Endothelial cell of umbilical vein (primary cell): ENCODE results near the gene CD109.

ENCODE experiments used
- CTCF ChIP-seq, 2 donors: IDR thresholded peaks; 1 replicate in 1 of 2; 2 replicates in 1 of 2; pipeline ENCODE4 v1.5.1; 2011; ENCODE audit warnings: low read length in 2 of 2, mild to moderate bottlenecking in 2 of 2, moderate library complexity in 2 of 2, control low read depth in 1 of 2, inconsistent platforms in 1 of 2, low read depth in 1 of 2; ENCODE audit not compliant: insufficient read depth in 1 of 2; ENCODE audit errors: extremely low read depth in 1 of 2
- EZH2 ChIP-seq: IDR thresholded peaks from 2 replicates; pipeline ENCODE4 v1.6.1; 2012; ENCODE audit warnings: borderline replicate concordance, low read depth, mild to moderate bottlenecking, moderate library complexity, low read length, inconsistent platforms; ENCODE audit not compliant: severe bottlenecking
- JUN ChIP-seq: IDR thresholded peaks from 2 replicates; pipeline ENCODE4 v1.6.1; 2011; ENCODE audit warnings: borderline replicate concordance, low read depth; ENCODE audit not compliant: insufficient read length, insufficient read depth
- MAX ChIP-seq: IDR thresholded peaks from 2 replicates; pipeline ENCODE4 v1.6.1; 2011; ENCODE audit not compliant: insufficient read depth, insufficient read length
- MYC ChIP-seq: IDR thresholded peaks from one replicate; pipeline ENCODE4 v1.6.1; 2011; ENCODE audit warnings: mild to moderate bottlenecking, low read depth, low read length
- POLR2A ChIP-seq: IDR thresholded peaks from 2 replicates; pipeline ENCODE4 v1.6.1; 2012; ENCODE audit warnings: low read depth, mild to moderate bottlenecking, control low read depth, low read length
- POLR2AphosphoS5 ChIP-seq: IDR thresholded peaks from 2 replicates; pipeline ENCODE4 v1.6.1; 2012; ENCODE audit warnings: low read depth, mild to moderate bottlenecking, control low read depth, low read length, moderate library complexity; ENCODE audit not compliant: insufficient read depth

GRCh38 chr6:73790574-73790973 lies 94.6 kb downstream of the CD109 start:
- TF ChIP-seq CTCF (IDR thresholded peaks at IDR 0.05; ENCODE audit: extremely low read depth in 1 of 2, insufficient read depth in 1 of 2, low read depth in 1 of 2, low read length in 2 of 2) (no peak), POLR2AphosphoS5 (no peak), MYC (no peak), EZH2 (no peak), POLR2A (no peak), MAX (no peak), JUN (no peak)
